OCI-LY7 (cell line): ENCODE data around the gene HSP90B1. TPM values are rescaled to one million over a fixed set of nuclear protein-coding genes. Genes with fewer than 3 reads are reported as not detected.
A peak's percentile ranks its signal among the peaks of the same experiment; 100 is the strongest.

Source experiments
- BruUV-seq: library from RNA; stranded (reverse); fragments of 400-500 nt; replicated peaks from 2 replicates; lab custom pipeline; 2021; lab: Mats Ljungman, UMichigan
- CTCF ChIA-PET: fragments of 300-600 bp; sonication (Branson Sonifier 250); formaldehyde crosslinking; loops from one replicate; lab custom pipeline; 2022; ENCODE audit warnings: antibody characterized with exemption; ENCODE audit not compliant: unreplicated experiment; lab: Charles Lee
- POLR2A ChIA-PET: fragments of 300-600 bp; sonication (Branson Sonifier 250); formaldehyde crosslinking; loops from one replicate; lab custom pipeline; 2022; ENCODE audit warnings: antibody characterized with exemption; lab: Charles Lee
- DNase-seq: peaks from one replicate; pipeline ENCODE4 v3.0.0-alpha.2; 2015; ENCODE audit warnings: low spot score
- H2AFZ ChIP-seq: fragments of 200-600 bp; sonication (generic), shearing (Covaris generic); 2 replicates; pipeline ENCODE4 v1.6.1; 2014; ENCODE audit warnings: mild to moderate bottlenecking, antibody characterized with exemption, low read length, moderate library complexity
- H3K27ac ChIP-seq: fragments of 200-600 bp; sonication (generic); 2 replicates; pipeline ENCODE4 v1.5.1; 2014; ENCODE audit warnings: mixed run types, low read depth, mild to moderate bottlenecking, moderate library complexity, low read length, inconsistent platforms; ENCODE audit not compliant: poor library complexity, severe bottlenecking
- H3K36me3 ChIP-seq: fragments of 200-600 bp; sonication (generic); 2 replicates; pipeline ENCODE4 v1.6.1; 2014; ENCODE audit warnings: mild to moderate bottlenecking, antibody characterized with exemption, low read length, moderate library complexity, mixed read lengths; ENCODE audit not compliant: insufficient read depth
- H3K4me1 ChIP-seq: fragments of 200-600 bp; sonication (generic); 2 replicates; pipeline ENCODE4 v1.5.1; 2014; ENCODE audit warnings: mild to moderate bottlenecking, low read length; ENCODE audit not compliant: insufficient read depth, poor library complexity, severe bottlenecking
- H3K4me2 ChIP-seq: fragments of 200-600 bp; sonication (generic); 2 replicates; pipeline ENCODE4 v1.6.1; 2014; ENCODE audit warnings: mild to moderate bottlenecking, low read length
- H3K4me3 ChIP-seq: fragments of 200-600 bp; sonication (generic); 2 replicates; pipeline ENCODE4 v1.5.1; 2014; ENCODE audit warnings: mild to moderate bottlenecking, low read depth, low read length; ENCODE audit not compliant: poor library complexity, severe bottlenecking
- H3K79me2 ChIP-seq: fragments of 200-600 bp; sonication (generic); 2 replicates; pipeline ENCODE4 v1.6.1; 2016; ENCODE audit warnings: low read depth, mild to moderate bottlenecking, low read length, moderate library complexity, mixed read lengths; ENCODE audit not compliant: insufficient read depth
- H3K9me2 ChIP-seq: fragments of 200-600 bp; sonication (generic); 2 replicates; pipeline ENCODE4 v1.6.1; 2016; ENCODE audit warnings: mild to moderate bottlenecking, low read length, mixed read lengths; ENCODE audit not compliant: insufficient read depth
- H3K9me3 ChIP-seq: fragments of 200-600 bp; sonication (generic); 2 replicates; pipeline ENCODE4 v1.6.1; 2014; ENCODE audit warnings: mild to moderate bottlenecking, mixed run types, low read length, mixed read lengths
- H4K20me1 ChIP-seq: fragments of 200-600 bp; sonication (generic); 2 replicates; pipeline ENCODE4 v1.6.1; 2014; ENCODE audit warnings: mild to moderate bottlenecking, antibody characterized with exemption, low read length, moderate library complexity, mixed read lengths; ENCODE audit not compliant: insufficient read depth
- EZH2phosphoT487 ChIP-seq: fragments of 200-600 bp; sonication (generic); IDR thresholded peaks from 2 replicates; pipeline ENCODE4 v1.6.1; 2018; ENCODE audit warnings: low read depth, borderline replicate concordance, mild to moderate bottlenecking, mixed run types, antibody characterized with exemption, low read length, moderate library complexity, mixed read lengths
- intact Hi-C: fragments of 100-400 bp; cut with micrococcal nuclease; formaldehyde crosslinking; loops from one replicate; pipeline ENCODE4 v1.10.0; 2022; ENCODE audit not compliant: unreplicated experiment
- total RNA-seq, 2 experiments: library from RNA; depleted of rRNA in 1 of 2; stranded (reverse); fragments of >200 nt in 1 of 2; shearing (Covaris generic) in 1 of 2; gene quantifications; 2 replicates each; pipeline ENCODE4 v1.2.3, GENCODE V29; 2014 to 2022
- TF ChIP-seq, protein P1 (sequence below): fragments of 200-600 bp; sonication (generic); conservative IDR thresholded peaks from 2 replicates; pipeline ENCODE4 v1.5.1; 2014; ENCODE audit warnings: mild to moderate bottlenecking, antibody characterized with exemption, low read length, moderate library complexity, mixed read lengths

HSP90B1 gene
- total RNA-seq, 2 experiments from 2014 or later, result 235 to 304 TPM

- no peak for TF ChIP-seq EZH2phosphoT487
- TF ChIP-seq, protein P1, sequence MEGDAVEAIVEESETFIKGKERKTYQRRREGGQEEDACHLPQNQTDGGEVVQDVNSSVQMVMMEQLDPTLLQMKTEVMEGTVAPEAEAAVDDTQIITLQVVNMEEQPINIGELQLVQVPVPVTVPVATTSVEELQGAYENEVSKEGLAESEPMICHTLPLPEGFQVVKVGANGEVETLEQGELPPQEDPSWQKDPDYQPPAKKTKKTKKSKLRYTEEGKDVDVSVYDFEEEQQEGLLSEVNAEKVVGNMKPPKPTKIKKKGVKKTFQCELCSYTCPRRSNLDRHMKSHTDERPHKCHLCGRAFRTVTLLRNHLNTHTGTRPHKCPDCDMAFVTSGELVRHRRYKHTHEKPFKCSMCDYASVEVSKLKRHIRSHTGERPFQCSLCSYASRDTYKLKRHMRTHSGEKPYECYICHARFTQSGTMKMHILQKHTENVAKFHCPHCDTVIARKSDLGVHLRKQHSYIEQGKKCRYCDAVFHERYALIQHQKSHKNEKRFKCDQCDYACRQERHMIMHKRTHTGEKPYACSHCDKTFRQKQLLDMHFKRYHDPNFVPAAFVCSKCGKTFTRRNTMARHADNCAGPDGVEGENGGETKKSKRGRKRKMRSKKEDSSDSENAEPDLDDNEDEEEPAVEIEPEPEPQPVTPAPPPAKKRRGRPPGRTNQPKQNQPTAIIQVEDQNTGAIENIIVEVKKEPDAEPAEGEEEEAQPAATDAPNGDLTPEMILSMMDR, result no peak
- Histone ChIP-seq H3K4me2 (no peak overlapping the region), H4K20me1 (no peaks in the 10 kb centered on the region), H3K4me1 (peaks cover 6% of the 10 kb centered on the region), H3K36me3 (peaks cover 73% of the 10 kb centered on the region), H3K27ac (no peak overlapping the region), H3K9me3 (no peaks in the 10 kb centered on the region), H2AFZ (no peak overlapping the region), H3K4me3 (no peak overlapping the region), H3K79me2 (peaks cover 32% of the 10 kb centered on the region), H3K9me2 (no peaks in the 10 kb centered on the region)
- ChIA-PET CTCF (no interaction called here), POLR2A (interaction anchor here (1.0 to 1.2 kb wide), 2 partner anchors 10 kb away, joined by 3 to 4 read pairs; no protein-coding TSS in a partner anchor)
- DNase-seq, result no peak
- intact Hi-C loops, result no loop called here
- no TSS peak for BruUV-seq
These were observed 22.3 kb downstream of the HSP90B1 start for GRCh38 chr12:103952497-103952896.

GRCh38 chr12:103955811-103956508 lies 25.8 kb downstream of the HSP90B1 start:
- TF ChIP-seq, protein P1, result no peak
- no peak for TF ChIP-seq EZH2phosphoT487
- ChIA-PET CTCF (interaction anchor here (0.6 to 1.4 kb wide), 3 partner anchors 10 to 115 kb away, joined by 3 to 5 read pairs (median 4); partner anchors contain the start of genes NT5DC3 and TDG), POLR2A (interaction anchor here (1.0 to 4.6 kb wide), 9 partner anchors 7 to 625 kb away, joined by 3 to 52 read pairs (median 4); partner anchors contain the start of genes HSP90B1 and TDG)
- H4K20me1 ChIP-seq, result no peaks in the 10 kb centered on the region
- H3K4me1 ChIP-seq, result peaks cover 12% of the 10 kb centered on the region
- intact Hi-C loops, result loop anchor here (2.0 to 5.0 kb wide), 2 partner anchors 71 to 181 kb away; partner anchors contain the start of gene NFYB
- H3K4me3 ChIP-seq, result peak overlapping the region; percentile 86
- H3K9me3 ChIP-seq, result no peaks in the 10 kb centered on the region
- peak overlapping the region; percentile 87; the same call in 1 of the 2 replicates for H2AFZ ChIP-seq
- peaks cover 39% of the 10 kb centered on the region for H3K36me3 ChIP-seq
- peak overlapping the region; percentile 79 for H3K4me2 ChIP-seq
- H3K79me2 ChIP-seq, result peaks cover 35% of the 10 kb centered on the region
- TSS peak; percentile 47 for BruUV-seq
- H3K9me2 ChIP-seq, result no peaks in the 10 kb centered on the region
- H3K27ac ChIP-seq, result peak overlapping the region; percentile 76
- peak; percentile 40 for DNase-seq
